Nephron (organoid): ENCODE data around the gene GPR35.

Source experiments
- H3K27ac Mint-ChIP-seq, 3 experiments: 2 replicates each; pipeline ENCODE4 v1.8.0; 2020; ENCODE audit warnings: mixed read lengths in 3 of 3, mild to moderate bottlenecking in 2 of 3, moderate library complexity in 1 of 3
- H3K27me3 Mint-ChIP-seq: 2 replicates; pipeline ENCODE4 v1.8.0; 2021; ENCODE audit warnings: low read depth, mild to moderate bottlenecking, moderate library complexity, mixed read lengths
- H3K36me3 Mint-ChIP-seq: 2 replicates; pipeline ENCODE4 v1.8.0; 2020; ENCODE audit warnings: low read depth, mixed read lengths
- H3K4me1 Mint-ChIP-seq: 2 replicates; pipeline ENCODE4 v1.8.0; 2020; ENCODE audit warnings: mixed read lengths
- H3K4me3 Mint-ChIP-seq, 3 experiments: 2 replicates each; pipeline ENCODE4 v1.8.0; 2020; ENCODE audit warnings: mild to moderate bottlenecking in 3 of 3, mixed read lengths in 3 of 3, moderate library complexity in 2 of 3
- H3K9me3 Mint-ChIP-seq: 2 replicates; pipeline ENCODE4 v1.8.0; 2020; ENCODE audit warnings: mixed read lengths
- TF ChIP-seq, protein P1 (sequence below), 3 experiments: fragments of 200-600 bp; sonication (generic); IDR thresholded peaks; one replicate each; pipeline ENCODE4 v1.5.0; 2021; ENCODE audit warnings: antibody characterized with exemption in 3 of 3; ENCODE audit not compliant: unreplicated experiment in 3 of 3

GPR35 gene

GRCh38 chr2:240626531-240627300 lies 1.4 kb downstream of the GPR35 start:
- Mint-ChIP-seq H3K9me3 (no peaks in the 10 kb centered on the region), H3K27ac (no peak overlapping the region), H3K36me3 (no peaks in the 10 kb centered on the region), H3K27me3 (no peaks in the 10 kb centered on the region), H3K4me1 (peaks cover 5% of the 10 kb centered on the region), H3K4me3 (no peak overlapping the region)
- TF ChIP-seq, protein P1, sequence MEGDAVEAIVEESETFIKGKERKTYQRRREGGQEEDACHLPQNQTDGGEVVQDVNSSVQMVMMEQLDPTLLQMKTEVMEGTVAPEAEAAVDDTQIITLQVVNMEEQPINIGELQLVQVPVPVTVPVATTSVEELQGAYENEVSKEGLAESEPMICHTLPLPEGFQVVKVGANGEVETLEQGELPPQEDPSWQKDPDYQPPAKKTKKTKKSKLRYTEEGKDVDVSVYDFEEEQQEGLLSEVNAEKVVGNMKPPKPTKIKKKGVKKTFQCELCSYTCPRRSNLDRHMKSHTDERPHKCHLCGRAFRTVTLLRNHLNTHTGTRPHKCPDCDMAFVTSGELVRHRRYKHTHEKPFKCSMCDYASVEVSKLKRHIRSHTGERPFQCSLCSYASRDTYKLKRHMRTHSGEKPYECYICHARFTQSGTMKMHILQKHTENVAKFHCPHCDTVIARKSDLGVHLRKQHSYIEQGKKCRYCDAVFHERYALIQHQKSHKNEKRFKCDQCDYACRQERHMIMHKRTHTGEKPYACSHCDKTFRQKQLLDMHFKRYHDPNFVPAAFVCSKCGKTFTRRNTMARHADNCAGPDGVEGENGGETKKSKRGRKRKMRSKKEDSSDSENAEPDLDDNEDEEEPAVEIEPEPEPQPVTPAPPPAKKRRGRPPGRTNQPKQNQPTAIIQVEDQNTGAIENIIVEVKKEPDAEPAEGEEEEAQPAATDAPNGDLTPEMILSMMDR (IDR thresholded peaks at IDR 0.05; ENCODE audit: unreplicated experiment in 3 of 3), result no peak

DNA sequence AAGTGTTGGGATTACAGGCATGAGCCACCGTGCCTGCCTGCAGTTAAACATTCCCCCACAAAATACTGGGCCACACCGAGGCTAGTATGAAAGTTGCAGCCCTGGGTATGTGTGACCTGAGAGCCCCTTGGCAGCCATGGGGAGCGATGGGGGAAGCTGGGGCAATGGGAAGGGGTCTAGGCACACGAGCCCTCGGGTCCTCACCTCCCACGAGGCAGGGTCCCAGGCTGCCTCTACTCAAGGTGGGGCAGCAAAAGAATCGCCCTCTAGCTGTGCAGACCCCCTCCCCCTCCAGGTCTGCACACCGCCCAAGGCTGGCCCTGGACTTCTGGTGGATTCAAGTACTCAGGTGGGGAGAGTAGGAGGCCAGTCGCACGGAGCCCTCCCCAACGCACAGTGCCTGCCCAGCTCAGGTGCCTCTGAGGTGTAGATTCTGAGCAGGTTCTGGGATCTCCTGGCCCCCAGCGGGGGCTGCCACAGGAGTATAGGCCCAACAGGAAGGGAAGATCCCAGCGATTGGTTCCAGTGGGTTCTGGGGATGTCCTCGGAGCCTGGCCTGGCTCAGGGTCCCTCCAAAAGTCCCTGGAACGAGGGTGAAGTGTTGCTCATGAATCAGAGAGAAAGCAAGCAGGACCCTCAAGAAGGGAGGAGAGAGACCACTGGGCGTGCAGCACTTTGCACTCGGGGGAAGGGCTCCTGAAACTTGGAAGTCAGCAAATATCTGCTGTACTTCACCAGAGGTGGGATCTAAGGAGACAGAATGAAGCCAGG lies 2.6 kb downstream of the GPR35 start:
- TF ChIP-seq, protein P1 (IDR thresholded peaks at IDR 0.05; ENCODE audit: unreplicated experiment in 3 of 3), result no peak
- Mint-ChIP-seq H3K9me3 (peaks cover 6% of the 10 kb centered on the region), H3K4me1 (no peaks in the 10 kb centered on the region), H3K4me3 (no peak overlapping the region), H3K27me3 (no peaks in the 10 kb centered on the region), H3K36me3 (no peaks in the 10 kb centered on the region), H3K27ac (no peak overlapping the region)

DNA sequence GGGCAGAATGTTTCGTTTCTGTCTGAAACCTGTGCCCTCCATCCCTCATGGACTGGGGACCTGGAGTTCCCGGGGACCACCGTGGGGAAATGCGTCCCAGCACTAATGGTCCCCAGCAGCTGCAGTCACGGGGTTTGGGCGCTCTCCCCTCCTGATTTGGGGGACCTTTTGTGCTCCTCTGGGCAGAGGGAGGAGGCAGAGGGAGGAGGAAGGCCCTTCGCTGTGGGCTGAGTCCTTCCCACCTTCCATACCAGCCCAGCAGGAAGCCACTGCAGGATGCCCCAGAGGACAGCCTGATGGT lies 3.2 kb downstream of the GPR35 start:
- Mint-ChIP-seq H3K9me3 (peaks cover 11% of the 10 kb centered on the region), H3K4me1 (no peaks in the 10 kb centered on the region)

DNA sequence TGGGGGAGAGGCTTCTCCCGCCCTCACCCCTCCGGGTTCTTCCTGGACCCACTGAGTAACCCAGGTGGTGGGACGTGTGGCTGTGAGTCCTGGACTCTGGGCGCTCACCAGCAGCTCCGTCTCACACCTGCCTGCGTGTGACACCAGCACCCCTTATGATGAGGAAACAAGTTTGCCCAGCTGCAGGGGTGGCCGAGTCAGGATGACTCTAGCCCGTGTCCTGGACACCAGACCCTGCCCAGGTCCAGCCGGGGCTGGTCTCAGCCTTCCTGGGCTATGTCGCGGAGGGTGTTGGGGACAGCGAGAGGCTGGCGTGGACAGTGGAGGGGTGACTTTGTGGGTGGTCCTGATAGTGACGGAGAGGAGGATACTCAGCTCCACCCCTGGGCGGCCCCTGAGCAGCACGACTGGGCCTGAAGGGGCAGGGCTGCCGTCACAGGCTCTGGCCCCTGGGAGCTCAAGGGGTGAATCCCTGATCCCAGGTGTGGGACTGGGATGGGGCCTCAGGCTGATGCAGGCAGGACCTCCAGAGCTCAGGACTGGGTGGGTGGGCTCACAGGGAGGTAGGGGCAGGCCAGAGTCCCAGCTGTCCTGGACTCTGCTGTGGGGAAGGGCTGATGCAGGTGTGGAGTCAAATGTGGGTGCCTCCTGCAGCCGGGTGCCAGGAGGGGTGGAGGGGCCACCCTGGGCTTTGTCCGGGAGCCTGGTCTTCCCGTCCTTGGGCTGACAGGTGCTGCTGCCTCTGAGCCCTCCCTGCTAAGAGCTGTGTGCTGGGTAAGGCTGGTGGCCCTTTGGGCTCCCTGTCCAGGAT lies 3.7 kb downstream of the GPR35 start:
- H3K36me3 Mint-ChIP-seq, result no peaks in the 10 kb centered on the region
- TF ChIP-seq, protein P1 (IDR thresholded peaks at IDR 0.05; ENCODE audit: unreplicated experiment in 3 of 3), result no peak
- H3K4me3 Mint-ChIP-seq, result no peak overlapping the region
- H3K4me1 Mint-ChIP-seq, result no peaks in the 10 kb centered on the region
- H3K9me3 Mint-ChIP-seq, result peaks cover 15% of the 10 kb centered on the region
- H3K27ac Mint-ChIP-seq, result no peak overlapping the region
- no peaks in the 10 kb centered on the region for H3K27me3 Mint-ChIP-seq

More for the DNA sequence above, 3.2 kb downstream of the GPR35 start:
- no peak overlapping the region for H3K27ac Mint-ChIP-seq
- no peaks in the 10 kb centered on the region for H3K27me3 Mint-ChIP-seq
- no peak overlapping the region for H3K4me3 Mint-ChIP-seq
- no peaks in the 10 kb centered on the region for H3K36me3 Mint-ChIP-seq
- TF ChIP-seq, protein P1 (IDR thresholded peaks at IDR 0.05; ENCODE audit: unreplicated experiment in 3 of 3), result no peak

- no peaks in the 10 kb centered on the region for H3K36me3 Mint-ChIP-seq
- TF ChIP-seq, protein P1 (IDR thresholded peaks at IDR 0.05; ENCODE audit: unreplicated experiment in 3 of 3), result no peak
These were observed 4.3 kb downstream of the GPR35 start for GRCh38 chr2:240629619-240629967.

More at GRCh38 chr2:240629619-240629967, 4.3 kb downstream of the GPR35 start:
- no peak overlapping the region for H3K27ac Mint-ChIP-seq
- H3K4me3 Mint-ChIP-seq, result no peak overlapping the region
- H3K9me3 Mint-ChIP-seq, result peaks cover 20% of the 10 kb centered on the region
- no peaks in the 10 kb centered on the region for H3K27me3 Mint-ChIP-seq
- H3K4me1 Mint-ChIP-seq, result no peaks in the 10 kb centered on the region
